Gastroesophageal sphincter (tissue), 3 donors: ENCODE data around the gene NFKBIZ.

Experiments
- EP300 ChIP-seq: sonication (generic); formaldehyde crosslinking; IDR thresholded peaks from one replicate; pipeline ENCODE4 v1.6.1; 2017; ENCODE audit warnings: antibody characterized with exemption, mild to moderate bottlenecking
- POLR2AphosphoS5 ChIP-seq: sonication (generic); formaldehyde crosslinking; IDR thresholded peaks from one replicate; pipeline ENCODE4 v1.6.1; 2017; ENCODE audit warnings: antibody characterized with exemption
- TF ChIP-seq, protein P1 (sequence below), 4 experiments: fragments of 200-600 bp in 2 of 4; fragments of 450-650 bp in 2 of 4; sonication (generic) in 1 of 4; IDR thresholded peaks; one replicate each; pipeline ENCODE4 v1.5.1; 2017 to 2019; ENCODE audit warnings: antibody characterized with exemption in 4 of 4, mild to moderate bottlenecking in 2 of 4, moderate library complexity in 2 of 4

DNA sequence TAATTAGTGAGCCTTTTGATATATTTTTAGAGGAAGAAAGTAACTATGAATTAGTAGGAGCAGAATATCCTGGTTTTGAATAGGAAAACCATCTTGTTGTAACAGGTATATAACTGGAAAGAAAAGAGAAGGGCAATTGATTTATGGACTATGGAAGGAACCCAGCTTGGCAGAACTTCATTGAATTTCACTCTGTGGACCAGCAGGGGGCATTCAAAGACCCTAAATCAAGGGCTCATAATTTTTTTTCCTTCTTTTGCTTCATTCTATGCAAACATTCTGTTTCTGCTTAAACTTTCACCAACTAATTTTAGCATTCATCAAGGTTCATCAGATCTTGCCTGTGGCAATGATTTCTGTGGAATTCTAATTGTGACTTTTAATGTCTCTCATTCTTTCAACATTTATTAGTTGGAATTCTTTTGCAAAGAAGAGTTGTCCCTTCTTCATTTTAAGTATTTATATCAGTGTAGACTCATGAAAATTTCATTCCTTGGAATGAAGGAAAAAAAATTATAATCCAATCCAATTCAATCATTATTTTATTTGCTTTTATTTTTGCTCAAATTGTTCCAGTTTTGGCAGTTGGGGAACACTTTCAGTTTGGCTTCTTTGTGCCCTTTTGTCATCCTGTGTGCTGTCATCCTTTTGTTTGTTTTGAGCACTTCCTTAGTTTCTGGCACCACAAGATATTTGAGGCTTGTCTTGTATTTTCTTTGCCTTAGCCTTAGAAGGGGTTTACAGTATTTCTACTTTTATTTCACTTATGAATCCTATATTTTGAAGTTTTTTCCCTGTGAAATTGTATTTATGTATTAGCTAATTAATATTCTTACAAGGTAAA lies 39.9 kb upstream of the NFKBIZ start:
- no peak for TF ChIP-seq EP300
- no peak for TF ChIP-seq POLR2AphosphoS5
- TF ChIP-seq, protein P1, sequence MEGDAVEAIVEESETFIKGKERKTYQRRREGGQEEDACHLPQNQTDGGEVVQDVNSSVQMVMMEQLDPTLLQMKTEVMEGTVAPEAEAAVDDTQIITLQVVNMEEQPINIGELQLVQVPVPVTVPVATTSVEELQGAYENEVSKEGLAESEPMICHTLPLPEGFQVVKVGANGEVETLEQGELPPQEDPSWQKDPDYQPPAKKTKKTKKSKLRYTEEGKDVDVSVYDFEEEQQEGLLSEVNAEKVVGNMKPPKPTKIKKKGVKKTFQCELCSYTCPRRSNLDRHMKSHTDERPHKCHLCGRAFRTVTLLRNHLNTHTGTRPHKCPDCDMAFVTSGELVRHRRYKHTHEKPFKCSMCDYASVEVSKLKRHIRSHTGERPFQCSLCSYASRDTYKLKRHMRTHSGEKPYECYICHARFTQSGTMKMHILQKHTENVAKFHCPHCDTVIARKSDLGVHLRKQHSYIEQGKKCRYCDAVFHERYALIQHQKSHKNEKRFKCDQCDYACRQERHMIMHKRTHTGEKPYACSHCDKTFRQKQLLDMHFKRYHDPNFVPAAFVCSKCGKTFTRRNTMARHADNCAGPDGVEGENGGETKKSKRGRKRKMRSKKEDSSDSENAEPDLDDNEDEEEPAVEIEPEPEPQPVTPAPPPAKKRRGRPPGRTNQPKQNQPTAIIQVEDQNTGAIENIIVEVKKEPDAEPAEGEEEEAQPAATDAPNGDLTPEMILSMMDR (IDR thresholded peaks at IDR 0.05): peak; percentile 45 to 77 (median 72)
